Loucy (cell line): ENCODE data around the gene PPP1R14C.

Source experiments
- EZH2phosphoT487 ChIP-seq: fragments of 200-600 bp; IDR thresholded peaks from 2 replicates; pipeline ENCODE4 v1.6.1; 2018; ENCODE audit warnings: antibody characterized with exemption, mild to moderate bottlenecking, moderate library complexity, borderline replicate concordance
- TF ChIP-seq, protein P1 (sequence below): fragments of 200-600 bp; sonication (generic); conservative IDR thresholded peaks from 2 replicates; pipeline ENCODE4 v1.5.1; 2014; ENCODE audit warnings: mild to moderate bottlenecking, antibody characterized with exemption, low read length

DNA sequence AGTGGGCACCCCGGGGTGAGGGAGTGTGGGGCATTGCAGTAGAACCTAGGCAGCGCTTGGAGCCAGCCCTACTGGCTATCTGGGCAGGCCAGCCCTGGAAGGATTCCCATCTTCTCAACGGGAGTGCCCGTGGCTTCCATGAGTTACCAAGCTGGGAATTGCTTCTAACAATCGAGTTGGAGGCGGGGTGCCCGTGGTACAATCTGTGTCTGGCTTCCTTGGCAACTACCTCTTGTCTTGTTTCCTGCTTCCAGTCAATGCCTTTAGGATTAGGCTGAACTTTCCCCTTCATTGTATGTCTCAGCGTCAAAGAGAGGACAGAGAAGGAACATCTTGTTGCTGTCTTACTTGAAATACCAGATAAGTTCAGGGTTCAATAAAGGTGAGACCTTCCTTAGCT is 33.3 kb downstream of the PPP1R14C start:
- TF ChIP-seq, protein P1, sequence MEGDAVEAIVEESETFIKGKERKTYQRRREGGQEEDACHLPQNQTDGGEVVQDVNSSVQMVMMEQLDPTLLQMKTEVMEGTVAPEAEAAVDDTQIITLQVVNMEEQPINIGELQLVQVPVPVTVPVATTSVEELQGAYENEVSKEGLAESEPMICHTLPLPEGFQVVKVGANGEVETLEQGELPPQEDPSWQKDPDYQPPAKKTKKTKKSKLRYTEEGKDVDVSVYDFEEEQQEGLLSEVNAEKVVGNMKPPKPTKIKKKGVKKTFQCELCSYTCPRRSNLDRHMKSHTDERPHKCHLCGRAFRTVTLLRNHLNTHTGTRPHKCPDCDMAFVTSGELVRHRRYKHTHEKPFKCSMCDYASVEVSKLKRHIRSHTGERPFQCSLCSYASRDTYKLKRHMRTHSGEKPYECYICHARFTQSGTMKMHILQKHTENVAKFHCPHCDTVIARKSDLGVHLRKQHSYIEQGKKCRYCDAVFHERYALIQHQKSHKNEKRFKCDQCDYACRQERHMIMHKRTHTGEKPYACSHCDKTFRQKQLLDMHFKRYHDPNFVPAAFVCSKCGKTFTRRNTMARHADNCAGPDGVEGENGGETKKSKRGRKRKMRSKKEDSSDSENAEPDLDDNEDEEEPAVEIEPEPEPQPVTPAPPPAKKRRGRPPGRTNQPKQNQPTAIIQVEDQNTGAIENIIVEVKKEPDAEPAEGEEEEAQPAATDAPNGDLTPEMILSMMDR, result no peak
- TF ChIP-seq EZH2phosphoT487, result no peak
